Esophagus squamous epithelium (tissue), 5 donors: ENCODE measurements around the gene CTSV. TPM values are rescaled to one million over a fixed set of nuclear protein-coding genes. Genes with fewer than 3 reads are reported as not detected.
"Not testable (repeated sequence)": the region's sequence is repeated elsewhere in the genome, so short reads cannot be mapped to it uniquely, and the experiment has no call there.

ENCODE experiments used
- DNase-seq: peaks from one replicate; lab custom pipeline; 2025; lab: John Stamatoyannopoulos, UW
- H3K27ac ChIP-seq, 4 donors: fragments of 200-600 bp; sonication (generic); one replicate each; pipeline ENCODE4 v1.5.1; 2016 to 2019; ENCODE audit warnings: mild to moderate bottlenecking in 1 of 4
- H3K27me3 ChIP-seq, 4 donors: fragments of 200-600 bp; sonication (generic); 1 replicate in 3 of 4; 2 replicates in 1 of 4; pipeline versions ENCODE4 v1.5.1 to v1.6.0; 2017 to 2021; ENCODE audit warnings: antibody characterized with exemption in 1 of 4
- H3K36me3 ChIP-seq, 3 donors: fragments of 200-600 bp; sonication (generic); one replicate each; pipeline ENCODE4 v1.5.1; 2016 to 2019
- H3K4me1 ChIP-seq, 3 donors: fragments of 200-600 bp; sonication (generic); one replicate each; pipeline ENCODE4 v1.5.1; 2017 to 2019
- H3K4me3 ChIP-seq, 4 donors: fragments of 200-600 bp; sonication (generic); 1 replicate in 3 of 4; 2 replicates in 1 of 4; pipeline ENCODE4 v1.5.1; 2016 to 2019; ENCODE audit warnings: mild to moderate bottlenecking in 2 of 4, moderate library complexity in 1 of 4
- H3K9me3 ChIP-seq, 3 donors: fragments of 200-600 bp; sonication (generic); one replicate each; pipeline ENCODE4 v1.5.1; 2016 to 2019
- CTCF ChIP-seq, 6 experiments: fragments of 450-650 bp in 4 of 6; fragments of 200-600 bp in 2 of 6; sonication (generic) in 2 of 6; IDR thresholded peaks; one replicate each; pipeline ENCODE4 v1.5.1; 2016 to 2019; ENCODE audit warnings: antibody characterized with exemption in 6 of 6, mild to moderate bottlenecking in 4 of 6, moderate library complexity in 4 of 6
- POLR2A ChIP-seq, 4 donors: fragments of 450-650 bp; IDR thresholded peaks; one replicate each; pipeline ENCODE4 v1.6.1; 2017; ENCODE audit warnings: antibody characterized with exemption in 4 of 4, mild to moderate bottlenecking in 4 of 4, moderate library complexity in 3 of 4
- WGBS, 2 donors: methylation state at CpG; one replicate each; pipeline ENCODE4 v1.1.5; 2018; 5-methylcytosine and 5-hydroxymethylcytosine counted together
- intact Hi-C: fragments of 100-400 bp; cut with DNase I; formaldehyde crosslinking; loops from one replicate; pipeline ENCODE4 v1.15.0; 2022
- total RNA-seq, 4 donors: library from RNA; depleted of rRNA; stranded (reverse); fragments of >200 nt; gene quantifications; one replicate each; pipeline ENCODE4 v1.1.0, GENCODE V29; 2016
- donor health status: DM: yes; HTN: yes; CAD: no.

The CTSV gene
- total RNA-seq, 4 donors from 2014 or later: 3.1 to 16.5 (median 6.8) TPM

- Histone ChIP-seq H3K4me1 (peaks cover 0 to 9% (median 6%) of the 10 kb centered on the region in 3 donors), H3K27me3 (peaks cover 0 to 94% (median 2%) of the 10 kb centered on the region in 4 donors), H3K9me3 (no peaks in the 10 kb centered on the region), H3K4me3 (no peak overlapping the region), H3K36me3 (no peaks in the 10 kb centered on the region), H3K27ac (no peak overlapping the region)
- intact Hi-C loops: no loop called here
- TF ChIP-seq POLR2A (IDR thresholded peaks at IDR 0.05) (no peak), CTCF (IDR thresholded peaks at IDR 0.05) (no peak)
- 26 to 40% methylated on average over 1 to 7 of the region's 11 CpGs for WGBS, 2 donors
- DNase-seq: no peak
Observed at GRCh38 chr9:97076238-97076637, 37.3 kb upstream of the CTSV start.

GRCh38 chr9:97075289-97075985, 36.5 kb upstream of the CTSV start:
- 57 to 69% methylated on average over 5 to 6 of the region's 6 CpGs for WGBS, 2 donors
- no peaks in the 10 kb centered on the region for H3K9me3 ChIP-seq
- TF ChIP-seq CTCF (IDR thresholded peaks at IDR 0.05) (no peak), POLR2A (IDR thresholded peaks at IDR 0.05) (no peak)
- peaks cover 0 to 92% (median 2%) of the 10 kb centered on the region in 4 donors for H3K27me3 ChIP-seq
- intact Hi-C loops: no loop called here
- peaks cover 0 to 9% (median 6%) of the 10 kb centered on the region in 3 donors for H3K4me1 ChIP-seq
- H3K36me3 ChIP-seq: no peaks in the 10 kb centered on the region
- DNase-seq: no peak
- H3K27ac ChIP-seq: no peak overlapping the region
- H3K4me3 ChIP-seq: no peak overlapping the region

GRCh38 chr9:97073506-97073905, 34.6 kb upstream of the CTSV start:
- WGBS, 2 donors: 50 to 83% methylated on average over 1 of the region's 1 CpG
- intact Hi-C loops: no loop called here
- TF ChIP-seq CTCF (IDR thresholded peaks at IDR 0.05) (no peak), POLR2A (IDR thresholded peaks at IDR 0.05) (no peak)
- DNase-seq: no peak
- no peak overlapping the region for H3K27ac ChIP-seq
- H3K4me3 ChIP-seq: no peak overlapping the region
- peaks cover 0 to 75% (median 2%) of the 10 kb centered on the region in 4 donors for H3K27me3 ChIP-seq
- peaks cover 0 to 9% (median 6%) of the 10 kb centered on the region in 3 donors for H3K4me1 ChIP-seq
- no peaks in the 10 kb centered on the region for H3K9me3 ChIP-seq
- H3K36me3 ChIP-seq: no peaks in the 10 kb centered on the region

- H3K9me3 ChIP-seq: no peaks in the 10 kb centered on the region
- TF ChIP-seq CTCF (IDR thresholded peaks at IDR 0.05): no peak
- no peak for TF ChIP-seq POLR2A (IDR thresholded peaks at IDR 0.05)
- DNase-seq: no peak
- peaks cover 0 to 7% (median 6%) of the 10 kb centered on the region in 3 donors for H3K4me1 ChIP-seq
- H3K27ac ChIP-seq: no peak overlapping the region
- no peak overlapping the region for H3K4me3 ChIP-seq
- intact Hi-C loops: no loop called here
- H3K27me3 ChIP-seq: peaks cover 0 to 71% (median 2%) of the 10 kb centered on the region in 4 donors
- 56 to 58% methylated on average over 5 to 7 of the region's 7 CpGs for WGBS, 2 donors
- H3K36me3 ChIP-seq: no peaks in the 10 kb centered on the region
Observed at GRCh38 chr9:97072285-97072776, 33.4 kb upstream of the CTSV start.

GRCh38 chr9:97070325-97070724, 31.4 kb upstream of the CTSV start:
- H3K27me3 ChIP-seq: peaks cover 0 to 52% (median 0%) of the 10 kb centered on the region in 4 donors
- H3K4me1 ChIP-seq, H3K4me3 ChIP-seq, DNase-seq, H3K36me3 ChIP-seq, H3K27ac ChIP-seq, H3K9me3 ChIP-seq, intact Hi-C loops: not testable (repeated sequence)
- WGBS, 2 donors: 91 to 92% methylated on average over 4 of the region's 4 CpGs
